Smooth muscle cell (in vitro differentiated cells): ENCODE data around the gene CCSER2. TPM values are rescaled to one million over a fixed set of nuclear protein-coding genes. Genes with fewer than 3 reads are reported as not detected.

Experiments used
- DNase-seq: peaks from one replicate; lab custom pipeline; 2025; ENCODE audit not compliant: unreplicated experiment; lab: John Stamatoyannopoulos, UW
- H2AFZ ChIP-seq: fragments of 200-600 bp; sonication (generic); 2 replicates; pipeline ENCODE4 v1.6.0; 2016; ENCODE audit warnings: antibody characterized with exemption, low read depth, mild to moderate bottlenecking
- H3F3A ChIP-seq: fragments of 200-600 bp; sonication (generic); 2 replicates; pipeline ENCODE4 v1.6.0; 2017; ENCODE audit warnings: antibody characterized with exemption, low read depth
- H3K27ac ChIP-seq: fragments of 200-600 bp; sonication (generic); 2 replicates; pipeline ENCODE4 v1.5.1; 2016; ENCODE audit warnings: low read depth, mild to moderate bottlenecking
- H3K27me3 ChIP-seq: fragments of 200-600 bp; sonication (generic); 2 replicates; pipeline ENCODE4 v1.6.1; 2016; ENCODE audit warnings: low read depth, mild to moderate bottlenecking
- H3K36me3 ChIP-seq: fragments of 200-600 bp; sonication (generic); 2 replicates; pipeline ENCODE4 v1.5.1; 2016; ENCODE audit warnings: low read depth
- H3K4me1 ChIP-seq: fragments of 200-600 bp; sonication (generic); 2 replicates; pipeline ENCODE4 v1.5.1; 2016; ENCODE audit warnings: low read depth
- H3K4me2 ChIP-seq: fragments of 200-600 bp; sonication (generic); 2 replicates; pipeline ENCODE4 v1.6.0; 2016; ENCODE audit warnings: mild to moderate bottlenecking
- H3K4me3 ChIP-seq: fragments of 200-600 bp; sonication (generic); 2 replicates; pipeline ENCODE4 v1.5.1; 2016; ENCODE audit warnings: mild to moderate bottlenecking
- H3K79me2 ChIP-seq: fragments of 200-600 bp; sonication (generic); 2 replicates; pipeline ENCODE4 v1.6.0; 2016; ENCODE audit warnings: low read depth, mild to moderate bottlenecking
- H3K9ac ChIP-seq: fragments of 200-600 bp; sonication (generic); 2 replicates; pipeline ENCODE4 v1.6.0; 2016; ENCODE audit warnings: low read depth
- H3K9me3 ChIP-seq: fragments of 200-600 bp; sonication (generic); replicated peaks from 2 replicates; pipeline ENCODE4 v1.5.1; 2016; ENCODE audit warnings: low read depth
- H4K20me1 ChIP-seq: fragments of 200-600 bp; sonication (generic); 2 replicates; pipeline ENCODE4 v1.6.0; 2016; ENCODE audit warnings: low read depth
- CTCF ChIP-seq: fragments of 200-600 bp; sonication (generic); IDR thresholded peaks from 2 replicates; pipeline ENCODE4 v1.5.1; 2017; ENCODE audit warnings: borderline replicate concordance, mild to moderate bottlenecking, antibody characterized with exemption; ENCODE audit not compliant: insufficient read depth, poor library complexity, severe bottlenecking
- WGBS: methylation state at CpG from one replicate; pipeline ENCODE4 v1.1.7; 2016; ENCODE audit warnings: low lambda C conversion rate; 5-methylcytosine and 5-hydroxymethylcytosine counted together
- polyA plus RNA-seq: library from polyadenylated mRNA; unstranded; fragments of >200 nt; fragmentation: Nextera tagmentation; extraction: Ambion mirVana; gene quantifications from 2 replicates; pipeline ENCODE4 v1.2.1, GENCODE V29; 2016
- total RNA-seq: library from RNA; depleted of rRNA; stranded (reverse); fragments of >200 nt; gene quantifications from 2 replicates; pipeline ENCODE4 v1.2.3, GENCODE V29; 2014

The CCSER2 gene
- total and polyA plus RNA-seq, 2 experiments from 2014 or later, result 32.8 to 42.1 TPM

GRCh38 chr10:84366041-84366440 is 37.7 kb downstream of the CCSER2 start:
- H3K36me3 ChIP-seq, result no peaks in the 10 kb centered on the region
- no peak for TF ChIP-seq CTCF
- H3K27me3 ChIP-seq, result no peaks in the 10 kb centered on the region
- peaks cover 93% of the 10 kb centered on the region for H3K79me2 ChIP-seq
- peaks cover 2% of the 10 kb centered on the region for H3K4me1 ChIP-seq
- H3K4me2 ChIP-seq, result no peak overlapping the region
- H3F3A ChIP-seq, result no peaks in the 10 kb centered on the region
- no peak overlapping the region for H3K4me3 ChIP-seq
- DNase-seq, result no peak
- H3K9me3 ChIP-seq, result no peaks in the 10 kb centered on the region
- 94% methylated on average over 4 of the region's 4 CpGs for WGBS
- no peak overlapping the region for H3K27ac ChIP-seq
- H2AFZ ChIP-seq, result no peak overlapping the region
- H4K20me1 ChIP-seq, result peaks cover 100% of the 10 kb centered on the region
- H3K9ac ChIP-seq, result no peak overlapping the region

DNA sequence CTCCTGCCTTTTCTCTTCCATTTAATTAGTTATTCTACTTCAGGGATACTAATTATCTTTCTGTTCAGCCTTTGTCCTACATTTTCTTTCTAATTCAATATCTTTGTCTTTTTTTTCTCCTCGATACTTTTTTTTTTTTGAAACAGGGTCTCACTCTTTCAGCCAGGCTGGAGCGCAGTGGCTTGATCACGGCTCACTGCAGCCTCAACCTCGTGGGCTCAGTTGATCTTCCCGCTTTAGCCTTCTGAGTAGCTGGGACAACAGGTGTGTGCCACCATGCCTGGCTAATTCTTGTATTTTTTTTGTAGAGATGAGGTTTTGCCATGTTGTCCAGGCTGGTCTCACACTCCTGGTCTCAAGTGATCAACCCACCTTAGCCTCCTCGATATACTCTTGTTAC is 38.9 kb downstream of the CCSER2 start:
- Histone ChIP-seq H3K4me3 (no peak overlapping the region), H3F3A (no peaks in the 10 kb centered on the region), H3K36me3 (peaks cover 7% of the 10 kb centered on the region), H3K27me3 (no peaks in the 10 kb centered on the region), H3K9ac (no peak overlapping the region), H2AFZ (no peak overlapping the region), H3K4me2 (no peak overlapping the region), H3K79me2 (peaks cover 81% of the 10 kb centered on the region), H3K4me1 (no peaks in the 10 kb centered on the region), H3K9me3 (no peaks in the 10 kb centered on the region), H3K27ac (no peak overlapping the region), H4K20me1 (peaks cover 95% of the 10 kb centered on the region)
- WGBS, result 96% methylated on average over 6 of the region's 6 CpGs
- TF ChIP-seq CTCF, result no peak
- DNase-seq, result no peak

DNA sequence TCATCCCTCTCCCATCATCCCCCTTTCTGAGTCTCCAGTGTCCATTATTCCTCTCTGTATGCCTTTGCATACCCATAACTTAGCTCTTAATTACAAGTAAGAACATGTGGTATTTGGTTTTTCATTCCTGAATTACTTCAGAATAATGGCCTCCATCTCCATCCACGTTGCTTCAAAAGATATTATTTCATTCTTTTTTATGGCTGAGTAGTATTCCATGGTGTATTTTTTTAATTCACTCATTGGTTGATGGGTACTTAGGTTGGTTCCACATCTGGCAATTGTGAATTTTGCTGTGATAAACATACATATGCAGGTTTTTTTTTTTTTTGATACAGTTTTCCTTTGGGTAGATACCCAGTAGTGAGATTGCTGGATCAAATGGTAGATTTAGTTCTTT is 40.4 kb downstream of the CCSER2 start:
- no peak for TF ChIP-seq CTCF
- WGBS, result 94% methylated on average over 1 of the region's 1 CpG

DNA sequence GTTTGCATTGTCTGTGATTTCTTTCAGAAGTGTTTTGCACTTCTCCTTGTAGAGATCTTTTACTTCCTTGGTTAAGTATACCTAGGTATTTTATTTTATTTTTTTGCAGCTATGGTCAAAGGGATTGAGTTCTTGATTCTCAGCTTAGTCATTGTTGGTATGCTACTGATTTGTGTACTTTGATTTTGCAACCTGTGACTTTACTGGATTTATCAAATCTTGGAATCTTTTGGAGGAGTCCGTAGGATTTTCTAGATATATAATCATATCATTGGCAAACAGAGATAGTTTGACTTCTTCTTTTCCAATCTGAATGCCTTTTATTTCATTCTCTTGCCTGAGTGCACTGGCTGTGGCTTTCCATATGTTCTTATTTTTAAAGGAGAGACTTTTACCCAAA is 41.9 kb downstream of the CCSER2 start:
- Histone ChIP-seq H4K20me1 (peaks cover 87% of the 10 kb centered on the region), H3K4me3 (no peak overlapping the region), H3K27ac (no peak overlapping the region), H3K79me2 (peaks cover 55% of the 10 kb centered on the region), H3K36me3 (peaks cover 7% of the 10 kb centered on the region), H3K4me1 (no peaks in the 10 kb centered on the region), H3K4me2 (no peak overlapping the region), H3K9me3 (no peaks in the 10 kb centered on the region), H2AFZ (no peak overlapping the region), H3K9ac (no peak overlapping the region), H3K27me3 (no peaks in the 10 kb centered on the region), H3F3A (no peaks in the 10 kb centered on the region)
- WGBS, result 92% methylated on average over 1 of the region's 1 CpG
- TF ChIP-seq CTCF, result no peak
- no peak for DNase-seq

More for the DNA sequence above, 40.4 kb downstream of the CCSER2 start:
- no peak overlapping the region for H3K9ac ChIP-seq
- H3K27me3 ChIP-seq, result no peaks in the 10 kb centered on the region
- no peak overlapping the region for H3K4me2 ChIP-seq
- no peak overlapping the region for H2AFZ ChIP-seq
- H3K9me3 ChIP-seq, result no peaks in the 10 kb centered on the region
- H3F3A ChIP-seq, result no peaks in the 10 kb centered on the region
- H3K79me2 ChIP-seq, result peaks cover 67% of the 10 kb centered on the region
- no peak for DNase-seq
- H4K20me1 ChIP-seq, result peaks cover 90% of the 10 kb centered on the region
- H3K36me3 ChIP-seq, result peaks cover 7% of the 10 kb centered on the region
- no peak overlapping the region for H3K27ac ChIP-seq
- H3K4me3 ChIP-seq, result no peak overlapping the region
- H3K4me1 ChIP-seq, result no peaks in the 10 kb centered on the region
